Measurements from ENCODE around the gene NFASC. TPM values are rescaled to one million over a fixed set of nuclear protein-coding genes. Genes with fewer than 3 reads are reported as not detected.

The NFASC gene
- total RNA-seq, 2 donors from 2014 or later, result 0.27 TPM; not detected in 1

GRCh38 chr1:204904228-204904810, 33.7 kb downstream of the NFASC start:
- no peaks in the 10 kb centered on the region for H3K4me1 Mint-ChIP-seq
- H3K27ac Mint-ChIP-seq, result no peak overlapping the region
- DNase-seq, result no peak
- ATAC-seq, result no peak
- peaks cover 3% of the 10 kb centered on the region for H3K36me3 Mint-ChIP-seq (ENCODE audit: low read depth)
- no peaks in the 10 kb centered on the region for H3K9me3 ChIP-seq (ENCODE audit: control insufficient read depth, low read length, poor library complexity, severe bottlenecking)
- H3K4me3 Mint-ChIP-seq, result no peak overlapping the region
- H3K27me3 Mint-ChIP-seq, result peaks cover 65% of the 10 kb centered on the region

- ATAC-seq, result no peak
- H3K27ac Mint-ChIP-seq, result no peak overlapping the region
- no peaks in the 10 kb centered on the region for H3K9me3 ChIP-seq (ENCODE audit: control insufficient read depth, low read length, poor library complexity, severe bottlenecking)
- DNase-seq, result no peak
- no peak overlapping the region for H3K4me3 Mint-ChIP-seq
- H3K36me3 Mint-ChIP-seq (ENCODE audit: low read depth), result no peaks in the 10 kb centered on the region
- peaks cover 42% of the 10 kb centered on the region for H3K27me3 Mint-ChIP-seq
- H3K4me1 Mint-ChIP-seq, result no peaks in the 10 kb centered on the region
These were observed 38.4 kb downstream of the NFASC start for GRCh38 chr1:204909109-204909508.

- H3K27ac Mint-ChIP-seq, result no peak overlapping the region
- peaks cover 3% of the 10 kb centered on the region for H3K36me3 Mint-ChIP-seq (ENCODE audit: low read depth)
These were observed 45.3 kb downstream of the NFASC start for GRCh38 chr1:204915861-204916495.

GRCh38 chr1:204917802-204918201, 47.1 kb downstream of the NFASC start:
- Mint-ChIP-seq H3K27me3 (peaks cover 33% of the 10 kb centered on the region), H3K4me3 (no peak overlapping the region)
- no peak for ATAC-seq

More at GRCh38 chr1:204915861-204916495, 45.3 kb downstream of the NFASC start:
- Mint-ChIP-seq H3K4me1 (peaks cover 4% of the 10 kb centered on the region), H3K27me3 (peaks cover 33% of the 10 kb centered on the region), H3K4me3 (no peak overlapping the region)
- no peak for DNase-seq
- H3K9me3 ChIP-seq (ENCODE audit: control insufficient read depth, low read length, poor library complexity, severe bottlenecking), result no peaks in the 10 kb centered on the region
- no peak for ATAC-seq

GRCh38 chr1:204920511-204920910, 49.8 kb downstream of the NFASC start:
- ATAC-seq, result no peak
- H3K27me3 Mint-ChIP-seq, result peaks cover 40% of the 10 kb centered on the region

More at GRCh38 chr1:204917802-204918201, 47.1 kb downstream of the NFASC start:
- H3K9me3 ChIP-seq (ENCODE audit: control insufficient read depth, low read length, poor library complexity, severe bottlenecking), result no peaks in the 10 kb centered on the region
- Mint-ChIP-seq H3K36me3 (ENCODE audit: low read depth) (peaks cover 3% of the 10 kb centered on the region), H3K4me1 (peaks cover 4% of the 10 kb centered on the region), H3K27ac (no peak overlapping the region)
- no peak for DNase-seq

GRCh38 chr1:204920967-204921366, 50.3 kb downstream of the NFASC start:
- Mint-ChIP-seq H3K4me1 (peaks cover 4% of the 10 kb centered on the region), H3K27ac (no peak overlapping the region), H3K27me3 (peaks cover 38% of the 10 kb centered on the region), H3K4me3 (no peak overlapping the region), H3K36me3 (ENCODE audit: low read depth) (peaks cover 3% of the 10 kb centered on the region)
- DNase-seq (no peak), ATAC-seq (no peak)
- H3K9me3 ChIP-seq (ENCODE audit: control insufficient read depth, low read length, poor library complexity, severe bottlenecking), result no peaks in the 10 kb centered on the region

More at GRCh38 chr1:204920511-204920910, 49.8 kb downstream of the NFASC start:
- no peak for DNase-seq
- H3K4me1 Mint-ChIP-seq, result peaks cover 4% of the 10 kb centered on the region
- H3K36me3 Mint-ChIP-seq (ENCODE audit: low read depth), result peaks cover 3% of the 10 kb centered on the region
- H3K9me3 ChIP-seq (ENCODE audit: control insufficient read depth, low read length, poor library complexity, severe bottlenecking), result no peaks in the 10 kb centered on the region
- H3K27ac Mint-ChIP-seq, result no peak overlapping the region
- no peak overlapping the region for H3K4me3 Mint-ChIP-seq

- Mint-ChIP-seq H3K27me3 (peaks cover 33% of the 10 kb centered on the region), H3K4me3 (no peak overlapping the region)
These were observed 51.3 kb downstream of the NFASC start for GRCh38 chr1:204921855-204922516.

GRCh38 chr1:204923201-204923600, 52.5 kb downstream of the NFASC start:
- peaks cover 40% of the 10 kb centered on the region for H3K27me3 Mint-ChIP-seq

More at GRCh38 chr1:204921855-204922516, 51.3 kb downstream of the NFASC start:
- no peak overlapping the region for H3K27ac Mint-ChIP-seq
- H3K36me3 Mint-ChIP-seq (ENCODE audit: low read depth), result no peaks in the 10 kb centered on the region
- H3K9me3 ChIP-seq (ENCODE audit: control insufficient read depth, low read length, poor library complexity, severe bottlenecking), result no peaks in the 10 kb centered on the region
- ATAC-seq, result no peak
- no peak for DNase-seq
- H3K4me1 Mint-ChIP-seq, result no peaks in the 10 kb centered on the region

GRCh38 chr1:204923626-204924012, 53.0 kb downstream of the NFASC start:
- H3K4me1 Mint-ChIP-seq, result no peaks in the 10 kb centered on the region
- no peaks in the 10 kb centered on the region for H3K9me3 ChIP-seq (ENCODE audit: control insufficient read depth, low read length, poor library complexity, severe bottlenecking)
- H3K27ac Mint-ChIP-seq, result no peak overlapping the region
- no peaks in the 10 kb centered on the region for H3K36me3 Mint-ChIP-seq (ENCODE audit: low read depth)
- ATAC-seq (no peak), DNase-seq (no peak)
- H3K4me3 Mint-ChIP-seq, result no peak overlapping the region
- peaks cover 43% of the 10 kb centered on the region for H3K27me3 Mint-ChIP-seq

More at GRCh38 chr1:204923201-204923600, 52.5 kb downstream of the NFASC start:
- H3K27ac Mint-ChIP-seq, result no peak overlapping the region
- DNase-seq (no peak), ATAC-seq (no peak)
- no peaks in the 10 kb centered on the region for H3K9me3 ChIP-seq (ENCODE audit: control insufficient read depth, low read length, poor library complexity, severe bottlenecking)
- H3K4me3 Mint-ChIP-seq, result no peak overlapping the region
- H3K4me1 Mint-ChIP-seq, result no peaks in the 10 kb centered on the region
- no peaks in the 10 kb centered on the region for H3K36me3 Mint-ChIP-seq (ENCODE audit: low read depth)

- H3K27me3 Mint-ChIP-seq, result peaks cover 39% of the 10 kb centered on the region
- no peak for ATAC-seq
These were observed 53.5 kb downstream of the NFASC start for GRCh38 chr1:204924013-204924759.

GRCh38 chr1:204925701-204926100, 55.0 kb downstream of the NFASC start:
- Mint-ChIP-seq H3K4me3 (no peak overlapping the region), H3K27me3 (peaks cover 29% of the 10 kb centered on the region), H3K27ac (no peak overlapping the region), H3K36me3 (ENCODE audit: low read depth) (no peaks in the 10 kb centered on the region), H3K4me1 (no peaks in the 10 kb centered on the region)
- DNase-seq, result no peak
- ATAC-seq, result no peak
- H3K9me3 ChIP-seq (ENCODE audit: control insufficient read depth, low read length, poor library complexity, severe bottlenecking), result no peaks in the 10 kb centered on the region

More at GRCh38 chr1:204924013-204924759, 53.5 kb downstream of the NFASC start:
- no peaks in the 10 kb centered on the region for H3K4me1 Mint-ChIP-seq
- no peak overlapping the region for H3K4me3 Mint-ChIP-seq
- H3K36me3 Mint-ChIP-seq (ENCODE audit: low read depth), result no peaks in the 10 kb centered on the region
- H3K27ac Mint-ChIP-seq, result no peak overlapping the region
- no peak for DNase-seq
- no peaks in the 10 kb centered on the region for H3K9me3 ChIP-seq (ENCODE audit: control insufficient read depth, low read length, poor library complexity, severe bottlenecking)

- H3K27ac Mint-ChIP-seq, result no peak overlapping the region
- H3K9me3 ChIP-seq (ENCODE audit: control insufficient read depth, low read length, poor library complexity, severe bottlenecking), result no peaks in the 10 kb centered on the region
- no peaks in the 10 kb centered on the region for H3K4me1 Mint-ChIP-seq
- no peaks in the 10 kb centered on the region for H3K36me3 Mint-ChIP-seq (ENCODE audit: low read depth)
- H3K27me3 Mint-ChIP-seq, result peaks cover 21% of the 10 kb centered on the region
- ATAC-seq, result no peak
- DNase-seq, result no peak
- H3K4me3 Mint-ChIP-seq, result no peak overlapping the region
These were observed 57.3 kb downstream of the NFASC start for GRCh38 chr1:204927673-204928641.

All from T-helper 17 cell (primary cell).